ENCODE measurements around the gene CXCL14. TPM values are rescaled to one million over a fixed set of nuclear protein-coding genes. Genes with fewer than 3 reads are reported as not detected.

The CXCL14 gene
- polyA plus RNA-seq, 4 donors = 18.0 to 45.3 (median 38.3) TPM

Other genes with a start within 250 kb of the CXCL14 start
- gene MACROH2A1, start 179.8 kb downstream of the CXCL14 start, polyA plus RNA-seq (ENCODE audit: insufficient read length in 4 of 4) = 100 to 1,000 TPM; 214 to 219 (median 216) TPM
- under 1 TPM in 2 of 4 donors, not detected in 2; 0.06 to 0.14 TPM for gene DCANP1, start 131.6 kb downstream of the CXCL14 start, polyA plus RNA-seq (ENCODE audit: insufficient read length in 4 of 4)
- gene TIFAB, start 126.6 kb downstream of the CXCL14 start, polyA plus RNA-seq (ENCODE audit: insufficient read length in 4 of 4) = under 1 TPM; 0.06 to 0.28 (median 0.18) TPM
- not detected for gene NEUROG1, start 43.0 kb downstream of the CXCL14 start, polyA plus RNA-seq (ENCODE audit: insufficient read length in 4 of 4)

Measured in right renal pelvis (tissue), 4 donors.